Measurements from ENCODE around the gene PPP3R1.
A peak's percentile ranks its signal among the peaks of the same experiment; 100 is the strongest.

The PPP3R1 gene

DNA sequence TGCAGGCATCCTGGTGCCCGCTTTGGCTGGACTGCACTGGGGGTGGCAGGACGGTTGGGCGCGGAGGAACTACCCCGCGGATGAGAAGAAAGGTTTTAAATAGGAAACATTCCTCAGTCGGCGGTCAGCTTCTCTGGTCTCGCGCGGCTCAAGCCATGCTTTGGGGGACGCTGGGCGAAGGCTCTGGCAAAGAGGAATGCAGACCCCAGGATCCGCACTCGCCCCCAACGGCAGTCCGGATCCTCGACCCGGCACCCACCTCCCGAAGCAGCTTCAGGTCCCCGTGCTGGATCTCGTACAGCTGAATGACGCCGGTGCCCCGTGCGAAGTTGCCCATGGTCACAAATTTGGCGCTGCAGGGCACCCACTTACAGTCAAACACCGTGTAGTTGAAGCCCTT, 95.3 kb downstream of the PPP3R1 start (continued):
- TF ChIP-seq ZFP3 (tag by site-specific recombination; IDR thresholded peaks at IDR 0.05; ENCODE audit: low read depth) (no peak), MYNN (tag by site-specific recombination; IDR thresholded peaks at IDR 0.05; ENCODE audit: borderline replicate concordance) (no peak), ZBTB26 (tag by site-specific recombination; optimal IDR thresholded peaks at IDR 0.05) (no peak), ZBTB20 (tag by site-specific recombination; IDR thresholded peaks at IDR 0.05) (0 out of 2 replicates have a peak, but pooled peaks have one; percentile 8), ZBTB17 (tag by site-specific recombination; IDR thresholded peaks at IDR 0.05) (peak; percentile 91), ZNF548 (tag by site-specific recombination; IDR thresholded peaks at IDR 0.05) (no peak), ZNF146 (tag by site-specific recombination; IDR thresholded peaks at IDR 0.05) (no peak), ZNF121 (tag by site-specific recombination; IDR thresholded peaks at IDR 0.05) (no peak), ZFP37 (tag by site-specific recombination; IDR thresholded peaks at IDR 0.05) (peak; percentile 78; the same call in 1 of the 2 replicates), BCL11B (tag by site-specific recombination; IDR thresholded peaks at IDR 0.05; ENCODE audit: low read depth) (no peak), ZNF600 (tag by site-specific recombination; IDR thresholded peaks at IDR 0.05) (peak; percentile 66), HOXD13 (CRISPR knock-in tag; IDR thresholded peaks at IDR 0.05; ENCODE audit: borderline replicate concordance) (no peak), ZNF48 (tag by site-specific recombination; IDR thresholded peaks at IDR 0.05) (no peak)
- TF ChIP-seq, protein P1, sequence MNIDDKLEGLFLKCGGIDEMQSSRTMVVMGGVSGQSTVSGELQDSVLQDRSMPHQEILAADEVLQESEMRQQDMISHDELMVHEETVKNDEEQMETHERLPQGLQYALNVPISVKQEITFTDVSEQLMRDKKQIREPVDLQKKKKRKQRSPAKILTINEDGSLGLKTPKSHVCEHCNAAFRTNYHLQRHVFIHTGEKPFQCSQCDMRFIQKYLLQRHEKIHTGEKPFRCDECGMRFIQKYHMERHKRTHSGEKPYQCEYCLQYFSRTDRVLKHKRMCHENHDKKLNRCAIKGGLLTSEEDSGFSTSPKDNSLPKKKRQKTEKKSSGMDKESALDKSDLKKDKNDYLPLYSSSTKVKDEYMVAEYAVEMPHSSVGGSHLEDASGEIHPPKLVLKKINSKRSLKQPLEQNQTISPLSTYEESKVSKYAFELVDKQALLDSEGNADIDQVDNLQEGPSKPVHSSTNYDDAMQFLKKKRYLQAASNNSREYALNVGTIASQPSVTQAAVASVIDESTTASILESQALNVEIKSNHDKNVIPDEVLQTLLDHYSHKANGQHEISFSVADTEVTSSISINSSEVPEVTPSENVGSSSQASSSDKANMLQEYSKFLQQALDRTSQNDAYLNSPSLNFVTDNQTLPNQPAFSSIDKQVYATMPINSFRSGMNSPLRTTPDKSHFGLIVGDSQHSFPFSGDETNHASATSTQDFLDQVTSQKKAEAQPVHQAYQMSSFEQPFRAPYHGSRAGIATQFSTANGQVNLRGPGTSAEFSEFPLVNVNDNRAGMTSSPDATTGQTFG (tag by site-specific recombination; IDR thresholded peaks at IDR 0.05; ENCODE audit: borderline replicate concordance): no peak
- TF ChIP-seq, protein P2, sequence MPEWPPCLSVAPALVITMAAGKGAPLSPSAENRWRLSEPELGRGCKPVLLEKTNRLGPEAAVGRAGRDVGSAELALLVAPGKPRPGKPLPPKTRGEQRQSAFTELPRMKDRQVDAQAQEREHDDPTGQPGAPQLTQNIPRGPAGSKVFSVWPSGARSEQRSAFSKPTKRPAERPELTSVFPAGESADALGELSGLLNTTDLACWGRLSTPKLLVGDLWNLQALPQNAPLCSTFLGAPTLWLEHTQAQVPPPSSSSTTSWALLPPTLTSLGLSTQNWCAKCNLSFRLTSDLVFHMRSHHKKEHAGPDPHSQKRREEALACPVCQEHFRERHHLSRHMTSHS (tag by site-specific recombination; IDR thresholded peaks at IDR 0.05): no peak

DNA sequence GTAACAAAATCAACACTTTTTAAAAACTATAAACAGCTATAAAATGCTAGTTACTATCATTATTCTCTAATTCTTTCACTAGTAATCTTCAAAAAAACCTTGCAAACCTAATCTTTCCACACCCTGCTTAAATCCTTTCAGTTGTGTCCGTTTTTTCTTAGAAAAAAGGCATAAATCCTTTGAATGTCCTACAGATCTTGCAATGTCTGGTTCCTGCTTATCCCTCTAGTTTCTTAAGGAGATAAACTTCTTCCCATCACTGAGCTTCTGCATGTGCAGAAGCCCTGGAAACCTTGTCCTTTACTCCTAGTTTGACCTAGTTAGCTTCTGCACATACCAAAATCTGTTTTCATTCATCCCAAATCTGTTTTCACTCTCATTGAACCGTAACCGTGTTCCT, 95.9 kb downstream of the PPP3R1 start:
- ChIA-PET POLR2A (interaction anchor here (0.6 to 2.4 kb wide), 3 partner anchors 68 to 1964 kb away, joined by 3 to 9 read pairs (median 5); partner anchors contain the start of gene PPP3R1), CTCF (interaction anchor here (0.6 to 1.8 kb wide), 5 partner anchors 31 to 1614 kb away, joined by 3 to 8 read pairs (median 4); no protein-coding TSS in a partner anchor)
- H3K4me1 ChIP-seq (ENCODE audit: control insufficient read depth, insufficient read depth, low read length): no peaks in the 10 kb centered on the region; the same call in 1 of the 2 replicates
- no peaks in the 10 kb centered on the region for H3K9me3 ChIP-seq (ENCODE audit: control insufficient read depth, insufficient read depth, low read depth, low read length)
- H3K36me3 ChIP-seq (ENCODE audit: control insufficient read depth in 2 of 2, insufficient read depth in 1 of 2, low read length in 2 of 2): peaks cover 14 to 19% of the 10 kb centered on the region in 2 experiments
- no peak overlapping the region for H3K27ac ChIP-seq (ENCODE audit: extremely low read depth, low read depth, low read length)
- H3K4me3 ChIP-seq (ENCODE audit: low read depth, low read length): peak overlapping the region; percentile 80
- TF ChIP-seq ZNF623 (tag by site-specific recombination; IDR thresholded peaks at IDR 0.05) (no peak), ZNF140 (tag by site-specific recombination; IDR thresholded peaks at IDR 0.05) (no peak)

DNA sequence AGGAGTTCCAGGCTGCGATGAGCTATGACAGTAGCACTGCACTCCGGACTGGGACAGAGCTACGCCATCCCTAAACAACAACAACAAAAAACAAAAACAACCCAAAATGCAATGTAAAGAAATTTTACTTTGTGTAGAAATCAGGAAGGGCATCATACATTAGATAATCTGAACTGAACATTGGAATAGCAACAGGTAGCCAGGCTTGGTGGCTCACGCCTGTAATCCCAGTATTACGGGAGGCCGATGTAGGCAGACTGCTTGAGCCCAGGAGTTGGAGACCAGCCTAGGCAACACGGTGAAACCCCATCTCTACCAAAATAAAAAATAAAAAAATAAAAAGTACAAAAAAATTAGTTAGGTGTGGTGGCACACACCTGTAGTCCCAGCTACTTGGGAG, 96.7 kb downstream of the PPP3R1 start:
- Histone ChIP-seq H3K27ac (ENCODE audit: extremely low read depth, low read depth, low read length) (no peak overlapping the region), H3K4me1 (ENCODE audit: control insufficient read depth, insufficient read depth, low read length) (peaks cover 3% of the 10 kb centered on the region; the same call in 1 of the 2 replicates), H3K36me3 (ENCODE audit: control insufficient read depth in 2 of 2, insufficient read depth in 1 of 2, low read length in 2 of 2) (peaks cover 6 to 11% of the 10 kb centered on the region in 2 experiments), H3K4me3 (ENCODE audit: low read depth, low read length) (no peak overlapping the region), H3K9me3 (ENCODE audit: control insufficient read depth, insufficient read depth, low read depth, low read length) (no peaks in the 10 kb centered on the region)
- CTCF ChIA-PET: interaction anchor here (0.6 to 1.3 kb wide), 2 partner anchors 30 to 34 kb away, joined by 3 to 4 read pairs; no protein-coding TSS in a partner anchor
- no peak for TF ChIP-seq ZNF132 (tag by site-specific recombination; IDR thresholded peaks at IDR 0.05; ENCODE audit: borderline replicate concordance)
- no peak for TF ChIP-seq ZNF37A (tag by site-specific recombination; IDR thresholded peaks at IDR 0.05)
- TF ChIP-seq SCRT2 (tag by site-specific recombination; IDR thresholded peaks at IDR 0.05): peak; percentile 92
- TF ChIP-seq SCRT1 (tag by site-specific recombination; IDR thresholded peaks at IDR 0.05; ENCODE audit: borderline replicate concordance): peak; percentile 88
- POLR2A ChIA-PET: no interaction called here
